NCI-H526 (cell line): ENCODE data around the gene MRPL54.

ENCODE experiments used
- DNase-seq, 2 experiments: peaks; one replicate each; lab custom pipeline; 2025; lab: John Stamatoyannopoulos, UW

Gene MRPL54

GRCh38 chr19:3762501-3763459, at the start of gene MRPL54:
TSS of gene MRPL54 (plus strand) at chr19:3762682. CDS start at chr19:3762701, 19 bp downstream.
- peak; percentile 96 to 97 for DNase-seq

- DNase-seq: no peak
Measured at GRCh38 chr19:3716147-3716668, 46.3 kb upstream of the MRPL54 start.

GRCh38 chr19:3719868-3720267, 42.6 kb upstream of the MRPL54 start:
- no peak for DNase-seq

GRCh38 chr19:3720349-3720917, 42.0 kb upstream of the MRPL54 start:
- no peak for DNase-seq

DNA sequence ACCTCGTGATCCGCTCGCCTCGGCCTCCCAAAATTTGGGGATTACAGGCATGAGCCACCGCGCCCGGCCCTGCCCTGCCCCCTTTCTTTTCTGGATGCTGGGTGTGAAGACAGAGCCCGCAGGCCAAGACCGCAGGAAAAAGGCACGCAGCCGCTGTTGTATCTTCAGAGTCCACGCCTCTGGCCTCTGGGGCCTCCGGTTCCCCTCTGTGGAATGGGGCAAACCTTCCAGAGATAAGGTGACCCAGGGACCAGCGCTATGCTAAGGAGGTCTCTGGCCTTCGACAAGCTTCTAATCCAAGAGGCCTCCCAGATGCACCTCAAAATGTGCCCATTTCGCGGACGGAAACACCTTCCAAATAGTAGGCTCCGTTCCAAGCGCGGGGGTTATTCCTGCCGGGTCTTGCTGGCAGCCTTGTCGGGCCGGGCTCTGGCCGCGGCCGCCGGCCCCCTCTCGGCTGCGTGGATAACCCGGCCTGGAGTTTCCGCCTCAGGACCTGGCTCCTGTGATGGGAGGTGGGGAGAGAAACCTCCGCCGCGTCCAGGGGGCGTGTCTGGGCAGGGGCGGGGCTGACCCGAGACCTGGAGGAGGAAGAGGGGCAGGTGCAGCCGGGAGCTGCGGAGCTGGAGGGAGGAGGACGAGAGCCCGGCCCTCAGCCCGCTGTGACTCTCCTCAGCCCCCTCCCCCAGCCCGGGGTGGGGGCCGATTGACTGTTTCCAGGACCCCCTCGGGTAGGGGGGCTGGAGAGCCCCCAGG, 41.2 kb upstream of the MRPL54 start:
- peak; percentile 68 to 94 for DNase-seq

DNA sequence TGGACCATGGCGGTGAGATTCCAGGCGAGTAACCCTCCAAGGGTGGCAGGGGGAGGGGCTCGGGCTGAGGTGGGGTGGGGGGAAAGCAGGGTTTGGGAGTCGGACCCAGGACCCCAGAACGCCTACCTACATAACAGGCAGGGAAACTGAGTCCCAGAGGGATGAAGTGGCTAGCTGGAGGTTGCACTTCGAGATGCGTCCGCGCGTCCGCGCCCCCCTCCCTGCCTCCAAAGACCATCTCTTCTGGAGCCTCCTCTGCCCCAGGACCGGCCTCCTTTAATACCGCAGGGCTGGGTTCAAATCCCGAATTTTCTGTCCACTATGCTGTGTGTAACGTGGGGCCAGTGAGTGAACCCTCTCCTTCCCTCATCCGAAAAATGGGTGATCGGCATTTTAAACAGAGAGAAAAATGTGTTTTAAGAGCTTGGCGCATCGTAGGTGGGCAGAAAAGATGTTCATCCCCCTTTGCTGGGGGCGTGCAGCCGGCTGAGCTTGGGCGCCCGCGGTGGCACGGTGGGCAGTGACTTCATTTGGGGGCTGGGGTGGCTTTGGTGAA, 40.5 kb upstream of the MRPL54 start:
- DNase-seq: no peak

DNA sequence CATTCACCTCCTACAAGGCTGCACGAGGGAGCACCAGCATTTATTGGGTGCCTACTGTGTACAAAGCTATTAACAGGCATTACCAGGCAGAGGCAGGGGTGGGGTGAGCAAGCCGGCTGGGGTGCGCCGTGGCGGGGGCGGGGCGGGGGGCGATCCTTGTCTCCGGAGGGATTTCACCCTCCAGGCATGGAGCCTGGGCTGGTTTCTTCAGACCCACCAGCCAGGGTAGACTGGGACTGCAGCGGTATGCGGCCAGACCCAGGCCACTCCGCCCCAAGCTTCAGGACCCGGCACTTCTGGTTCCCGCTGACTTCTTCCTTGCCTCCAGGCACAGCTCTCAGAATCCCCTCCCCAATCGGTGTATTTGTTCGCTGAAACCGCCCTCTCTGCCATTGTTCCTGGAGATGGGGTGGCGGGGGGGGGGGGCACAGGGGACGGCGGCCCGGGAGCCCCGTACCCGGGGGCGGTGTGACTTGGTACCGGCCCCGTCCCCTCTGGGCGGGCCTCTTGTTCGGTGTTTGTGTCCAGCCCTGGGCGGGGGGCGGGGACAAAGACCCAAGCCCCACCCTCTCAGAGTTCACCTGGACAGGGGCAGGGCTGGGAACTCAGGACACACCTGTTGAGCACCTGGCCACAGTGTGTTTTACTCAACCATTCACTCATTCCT, 39.9 kb upstream of the MRPL54 start:
- DNase-seq: peak in 1 of 2 experiments; percentile 33

DNA sequence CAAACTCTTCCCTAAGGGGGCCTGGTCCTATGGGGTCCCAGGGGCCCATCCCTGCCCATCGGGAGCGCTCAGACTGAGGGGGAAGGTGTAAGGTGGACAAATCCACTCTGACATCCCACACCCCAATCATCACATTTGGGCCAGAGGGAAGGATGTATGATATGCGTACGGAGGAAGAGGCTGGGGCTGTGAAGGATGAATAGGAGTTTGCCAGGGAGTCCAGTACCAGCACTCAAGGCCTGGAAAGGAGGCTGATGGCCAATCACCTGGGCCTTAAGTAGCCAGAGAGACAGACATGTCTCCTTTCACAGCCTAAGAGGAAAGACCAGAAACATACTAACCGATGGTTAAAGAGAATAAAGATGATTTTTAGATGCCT, 39.4 kb upstream of the MRPL54 start:
- no peak for DNase-seq

- peak in 1 of 2 experiments; percentile 8 for DNase-seq
Measured at GRCh38 chr19:3723883-3724282, 38.6 kb upstream of the MRPL54 start.

- no peak for DNase-seq
Measured at GRCh38 chr19:3725121-3725520, 37.4 kb upstream of the MRPL54 start.

- peak in 1 of 2 experiments; percentile 56 for DNase-seq
Measured at GRCh38 chr19:3725640-3726310, 36.7 kb upstream of the MRPL54 start.

DNA sequence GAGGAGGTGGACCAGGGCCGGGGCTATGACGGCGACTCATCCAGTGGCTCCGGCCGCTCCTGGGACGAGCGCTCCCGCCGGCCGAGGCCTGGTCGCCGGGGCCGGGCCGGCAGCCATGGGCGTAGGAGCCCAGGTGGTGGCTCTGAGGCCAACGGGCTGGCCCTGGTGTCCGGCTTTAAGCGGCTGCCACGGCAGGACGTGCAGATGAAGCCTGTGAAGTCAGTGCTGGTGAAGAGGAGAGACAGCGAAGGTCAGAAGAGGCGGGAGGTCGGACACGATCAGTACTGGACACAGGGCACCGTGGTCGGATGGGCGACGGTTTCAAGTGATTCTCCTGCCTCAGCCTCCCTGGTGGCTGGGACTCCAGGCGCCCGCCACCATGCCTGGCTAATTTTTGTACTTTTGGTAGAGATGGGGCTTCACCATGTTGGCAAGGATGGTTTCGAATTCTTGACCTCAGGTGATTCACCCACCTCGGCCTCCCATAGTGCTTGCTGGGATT, 32.0 kb upstream of the MRPL54 start:
- DNase-seq: no peak

GRCh38 chr19:3732108-3732507, 30.4 kb upstream of the MRPL54 start:
- DNase-seq: no peak

DNA sequence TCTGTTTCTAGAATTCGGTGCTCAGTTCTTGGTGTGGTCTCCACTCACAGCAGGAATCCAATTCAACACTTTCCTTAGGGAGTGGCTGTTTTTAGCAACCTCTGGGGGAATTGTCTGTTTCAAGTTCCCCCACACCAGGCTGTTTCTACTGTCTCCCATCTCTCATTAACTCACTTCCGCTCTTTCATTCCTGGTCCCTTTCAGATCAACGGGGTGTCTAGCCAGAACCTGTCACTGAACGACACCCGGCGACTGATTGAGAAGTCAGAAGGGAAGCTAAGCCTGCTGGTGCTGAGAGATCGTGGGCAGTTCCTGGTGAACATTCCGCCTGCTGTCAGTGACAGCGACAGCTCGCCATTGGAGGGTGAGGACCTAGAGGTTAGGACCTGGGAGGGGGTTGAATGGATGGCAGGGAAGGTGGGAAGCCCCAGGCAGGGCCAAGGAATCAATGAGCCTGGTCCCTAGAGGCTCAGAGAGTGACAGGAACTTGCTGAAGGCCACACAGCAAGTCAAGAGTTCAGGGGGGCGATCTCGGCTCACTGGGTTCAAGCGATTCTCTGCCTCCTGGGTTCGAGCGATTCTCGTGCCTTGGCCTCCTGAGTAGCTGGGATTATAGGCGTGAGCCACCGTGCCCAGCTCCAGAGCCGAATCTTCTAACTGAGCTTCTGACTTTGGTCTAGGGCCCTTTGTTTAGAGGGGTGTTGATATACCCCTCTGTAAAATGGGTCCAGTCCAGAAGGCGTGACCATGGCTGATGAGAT, 28.8 kb upstream of the MRPL54 start:
- no peak for DNase-seq

- DNase-seq: no peak
Measured at GRCh38 chr19:3734310-3734600, 28.2 kb upstream of the MRPL54 start.

DNA sequence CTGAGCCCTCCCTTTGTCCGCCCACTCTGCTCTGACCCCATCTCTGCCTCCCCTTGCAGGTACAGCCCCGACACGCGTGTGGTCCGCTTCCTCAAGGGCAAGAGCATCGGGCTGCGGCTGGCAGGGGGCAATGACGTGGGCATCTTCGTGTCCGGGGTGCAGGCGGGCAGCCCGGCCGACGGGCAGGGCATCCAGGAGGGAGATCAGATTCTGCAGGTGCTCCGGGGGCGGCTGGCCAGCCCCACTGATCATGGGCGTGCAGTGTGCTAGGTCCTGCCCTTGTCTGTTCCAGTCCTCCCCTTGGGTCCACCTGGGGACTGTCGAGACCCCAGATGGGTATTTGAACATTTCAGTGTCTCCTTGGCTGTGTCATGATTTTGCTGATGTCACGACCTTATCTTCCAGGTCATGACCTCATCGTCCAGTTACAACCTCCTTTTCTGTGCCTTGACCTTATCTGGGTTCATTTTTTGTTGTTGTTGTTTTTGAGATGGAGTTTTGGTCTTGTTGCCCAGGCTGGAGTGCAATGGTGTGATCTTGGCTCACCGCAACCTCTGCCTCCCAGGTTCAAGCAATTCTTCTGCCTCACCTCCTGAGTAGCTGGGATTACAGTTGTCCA, 26.3 kb upstream of the MRPL54 start:
- no peak for DNase-seq

DNA sequence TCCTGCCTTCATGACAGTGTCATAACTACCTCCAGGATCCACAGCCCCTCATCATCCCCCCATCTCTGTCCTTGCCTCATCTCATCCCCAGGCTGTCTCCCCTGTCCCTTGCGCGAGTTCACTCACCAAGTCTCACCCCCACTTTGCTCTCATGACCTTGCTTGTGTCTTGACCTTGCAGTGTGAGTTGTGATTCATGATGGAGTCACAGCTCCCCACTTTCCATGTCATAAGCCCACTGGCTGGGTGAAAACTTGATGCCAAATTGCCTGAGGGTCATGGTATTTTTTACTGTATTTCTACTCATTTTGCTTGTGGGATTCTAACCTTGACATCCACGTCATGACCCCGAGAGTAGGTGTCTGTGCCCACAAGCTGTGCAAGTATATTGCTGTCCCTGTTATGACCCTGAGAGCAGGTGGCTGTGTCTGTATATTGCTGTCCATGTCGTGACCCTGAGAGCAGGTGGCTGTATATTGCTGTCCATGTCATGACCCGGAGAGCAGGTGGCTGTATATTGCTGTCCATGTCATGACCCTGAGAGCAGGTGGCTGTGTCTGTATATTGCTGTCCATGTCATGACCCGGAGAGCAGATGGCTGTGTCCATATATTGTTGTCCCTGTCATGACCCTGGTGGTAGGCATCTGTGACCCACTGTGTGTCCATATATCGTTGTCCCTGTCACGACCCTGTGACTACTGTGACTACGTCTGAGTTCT, 24.8 kb upstream of the MRPL54 start:
- DNase-seq: no peak

GRCh38 chr19:3738477-3739220, 23.8 kb upstream of the MRPL54 start:
- no peak for DNase-seq
